Muscle of leg (tissue), 11 donors: Measurements from ENCODE around the gene CLDN3. TPM values are rescaled to one million over a fixed set of nuclear protein-coding genes. Genes with fewer than 3 reads are reported as not detected.
"Not testable (repeated sequence)": the region's sequence is repeated elsewhere in the genome, so short reads cannot be mapped to it uniquely, and the experiment has no call there.

Experiments
- DNase-seq: peaks from one replicate; pipeline ENCODE4 v3.0.0; 2013
- H3K27ac ChIP-seq: one replicate; pipeline ENCODE4 v1.5.1; 2013; ENCODE audit warnings: mild to moderate bottlenecking, low read length, control low read depth
- H3K27me3 ChIP-seq: one replicate; pipeline ENCODE4 v1.6.1; 2013; ENCODE audit warnings: low read length; ENCODE audit not compliant: control insufficient read depth, insufficient read depth
- H3K36me3 ChIP-seq: one replicate; pipeline ENCODE4 v1.6.1; 2013; ENCODE audit warnings: low read length; ENCODE audit not compliant: control insufficient read depth, insufficient read depth
- H3K4me1 ChIP-seq: one replicate; pipeline ENCODE4 v1.6.1; 2013; ENCODE audit warnings: low read length; ENCODE audit not compliant: control insufficient read depth, insufficient read depth
- H3K4me3 ChIP-seq: one replicate; pipeline ENCODE4 v1.5.1; 2013; ENCODE audit warnings: low read length, control low read depth
- H3K9me3 ChIP-seq: replicated peaks from 2 replicates; pipeline ENCODE4 v1.6.1; 2013; ENCODE audit warnings: low read depth, low read length; ENCODE audit not compliant: control insufficient read depth
- WGBS: methylation state at CpG from one replicate; pipeline ENCODE4 v1.1.5; 2013; ENCODE audit warnings: missing lambda C conversion rate; ENCODE audit not compliant: insufficient coverage; 5-methylcytosine and 5-hydroxymethylcytosine counted together
- polyA plus RNA-seq, 8 donors: library from polyadenylated mRNA; unstranded; fragments of 120-200 nt; gene quantifications; one replicate each; pipeline versions ENCODE4 v1.2.1 to v1.2.3, GENCODE V29; 2013; ENCODE audit warnings: inconsistent platforms in 1 of 8, low replicate concordance in 1 of 8; ENCODE audit not compliant: insufficient read length in 8 of 8, insufficient read depth in 1 of 8
- total RNA-seq: library from RNA; stranded (reverse); fragments of 120-200 nt; gene quantifications from one replicate; pipeline ENCODE4 v1.2.4, GENCODE V29; 2013

The CLDN3 gene
- total and polyA plus RNA-seq, 9 donors, result 0.11 to 7.9 (median 0.21) TPM; not detected in 1

- Histone ChIP-seq H3K27me3 (peaks cover 3% of the 10 kb centered on the region), H3K36me3 (no peaks in the 10 kb centered on the region), H3K4me3 (no peak overlapping the region), H3K4me1 (no peaks in the 10 kb centered on the region), H3K27ac (no peak overlapping the region), H3K9me3 (no peaks in the 10 kb centered on the region)
- no peak for DNase-seq
- 60% methylated on average over 6 of the region's 10 CpGs for WGBS
These were observed 29.4 kb upstream of the CLDN3 start for GRCh38 chr7:73799282-73800141.

GRCh38 chr7:73797176-73797575, 27.1 kb upstream of the CLDN3 start:
- not testable (repeated sequence) for H3K27me3 ChIP-seq, H3K4me3 ChIP-seq, DNase-seq, H3K36me3 ChIP-seq, H3K27ac ChIP-seq, H3K9me3 ChIP-seq, H3K4me1 ChIP-seq
- no CpG with 5 or more reads among the region's 34 CpGs for WGBS

- not testable (repeated sequence) for H3K27ac ChIP-seq, H3K4me1 ChIP-seq, H3K4me3 ChIP-seq, H3K27me3 ChIP-seq, DNase-seq, H3K9me3 ChIP-seq, H3K36me3 ChIP-seq
- no CpG with 5 or more reads among the region's 6 CpGs for WGBS
These were observed 26.6 kb upstream of the CLDN3 start for GRCh38 chr7:73796656-73797055.

GRCh38 chr7:73795188-73795587, 25.1 kb upstream of the CLDN3 start:
- not testable (repeated sequence) for H3K27me3 ChIP-seq, H3K9me3 ChIP-seq, H3K4me1 ChIP-seq, H3K36me3 ChIP-seq, H3K4me3 ChIP-seq, H3K27ac ChIP-seq, DNase-seq

GRCh38 chr7:73791170-73791690, 21.2 kb upstream of the CLDN3 start:
- H3K4me3 ChIP-seq, H3K9me3 ChIP-seq, DNase-seq, H3K36me3 ChIP-seq, H3K27ac ChIP-seq, H3K27me3 ChIP-seq, H3K4me1 ChIP-seq: not testable (repeated sequence)
- WGBS, result 89% methylated on average over 3 of the region's 7 CpGs

- H3K36me3 ChIP-seq, result no peaks in the 10 kb centered on the region
- no peaks in the 10 kb centered on the region for H3K4me1 ChIP-seq
- DNase-seq, result no peak
- WGBS, result no CpG with 5 or more reads among the region's 4 CpGs
- H3K27me3 ChIP-seq, result peaks cover 5% of the 10 kb centered on the region
- no peak overlapping the region for H3K4me3 ChIP-seq
- H3K9me3 ChIP-seq, result no peaks in the 10 kb centered on the region
- H3K27ac ChIP-seq, result no peak overlapping the region
These were observed 19.0 kb upstream of the CLDN3 start for GRCh38 chr7:73789051-73789450.

GRCh38 chr7:73787786-73788048, 17.6 kb upstream of the CLDN3 start:
- not testable (repeated sequence) for H3K36me3 ChIP-seq, H3K4me3 ChIP-seq, DNase-seq, H3K4me1 ChIP-seq, H3K27me3 ChIP-seq, H3K9me3 ChIP-seq, H3K27ac ChIP-seq
- WGBS, result no CpG with 5 or more reads among the region's 1 CpG

- H3K27me3 ChIP-seq, result peaks cover 2% of the 10 kb centered on the region
- H3K9me3 ChIP-seq, result no peaks in the 10 kb centered on the region
- H3K4me1 ChIP-seq, result no peaks in the 10 kb centered on the region
- no CpG with 5 or more reads among the region's 1 CpG for WGBS
- DNase-seq, result no peak
- H3K36me3 ChIP-seq, result no peaks in the 10 kb centered on the region
- no peak overlapping the region for H3K27ac ChIP-seq
- no peak overlapping the region for H3K4me3 ChIP-seq
These were observed 16.5 kb upstream of the CLDN3 start for GRCh38 chr7:73786588-73786987.

- Histone ChIP-seq H3K36me3 (no peaks in the 10 kb centered on the region), H3K4me1 (no peaks in the 10 kb centered on the region), H3K27ac (no peak overlapping the region), H3K27me3 (peaks cover 2% of the 10 kb centered on the region), H3K4me3 (no peak overlapping the region), H3K9me3 (no peaks in the 10 kb centered on the region)
- no peak for DNase-seq
- 80% methylated on average over 1 of the region's 1 CpG for WGBS
These were observed 9.4 kb upstream of the CLDN3 start for GRCh38 chr7:73779517-73779916.

GRCh38 chr7:73778801-73779389, 8.8 kb upstream of the CLDN3 start:
- no peak for DNase-seq
- no peak overlapping the region for H3K4me3 ChIP-seq
- H3K27ac ChIP-seq, result no peak overlapping the region
- peaks cover 2% of the 10 kb centered on the region for H3K27me3 ChIP-seq
- H3K9me3 ChIP-seq, result no peaks in the 10 kb centered on the region
- H3K36me3 ChIP-seq, result no peaks in the 10 kb centered on the region
- WGBS, result 86% methylated on average over 9 of the region's 11 CpGs
- no peaks in the 10 kb centered on the region for H3K4me1 ChIP-seq
